HG02973 (cell line): ENCODE results near the gene CELF4.

Experiments
- ATAC-seq: cut with Tn5 transposase; IDR thresholded peaks from one replicate; pipeline ENCODE4 v1.9.1; 2021; ENCODE audit warnings: moderate library complexity; ENCODE audit not compliant: unreplicated experiment

CELF4 gene

DNA sequence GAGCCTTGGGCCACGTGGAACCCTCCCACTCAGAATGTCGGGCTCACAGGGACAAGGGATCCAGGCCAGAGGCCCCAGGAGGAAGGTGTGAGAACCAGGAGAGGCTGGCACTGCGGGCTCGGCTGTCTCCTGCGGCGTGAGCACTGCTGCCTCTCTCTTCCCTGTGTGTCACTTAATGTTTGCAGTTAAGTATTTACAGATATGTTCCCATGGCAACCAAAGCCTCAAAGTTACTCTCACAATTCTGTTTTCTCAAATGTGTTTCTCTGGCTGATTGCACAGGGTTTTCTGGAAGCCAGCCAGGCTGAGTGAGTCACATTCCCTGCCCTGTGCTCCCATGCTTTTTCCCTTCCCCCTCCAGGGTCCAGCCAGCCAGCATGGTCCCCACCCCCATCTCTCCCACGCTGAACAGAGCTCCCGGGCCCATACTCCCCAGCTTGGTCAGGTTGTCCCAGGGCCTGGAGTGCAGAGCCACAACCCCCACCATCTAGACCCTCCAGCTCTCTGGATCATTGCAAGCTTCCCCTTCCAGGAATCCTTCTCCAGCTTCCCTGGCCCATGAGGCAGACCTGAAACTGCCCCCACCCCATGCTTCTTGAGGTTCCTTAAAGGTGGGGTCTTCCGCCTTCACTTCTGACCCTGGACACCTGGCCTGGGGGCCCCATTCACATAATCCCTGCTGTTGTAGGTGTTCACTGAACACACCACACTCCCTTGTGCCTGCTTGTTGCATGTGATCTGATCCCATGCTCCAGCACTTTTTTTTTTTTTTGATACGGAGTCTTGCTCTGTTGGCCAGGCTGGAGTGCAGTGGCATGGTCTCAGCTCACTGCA is 265.9 kb downstream of the CELF4 start:
- no peak for ATAC-seq

DNA sequence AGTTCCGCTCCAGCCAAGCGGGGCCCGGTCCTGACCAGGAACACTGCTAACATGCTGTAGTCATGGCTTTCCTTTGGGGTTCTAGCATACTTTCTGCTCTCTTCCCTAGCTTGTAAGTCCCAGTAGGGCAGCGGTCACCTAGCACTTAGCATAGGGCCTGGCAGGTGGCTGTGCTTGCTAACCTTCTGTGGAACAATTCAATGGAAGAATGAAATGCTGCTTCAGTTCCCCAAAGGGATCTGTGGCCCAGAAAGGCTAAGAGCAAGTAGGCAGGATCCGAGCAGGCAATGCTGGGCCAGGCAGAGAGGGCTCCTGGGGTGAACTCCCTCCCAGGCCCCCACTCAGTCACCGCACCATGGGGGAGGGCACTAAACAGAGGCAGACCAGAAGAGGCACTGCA is 266.8 kb downstream of the CELF4 start:
- ATAC-seq = no peak

DNA sequence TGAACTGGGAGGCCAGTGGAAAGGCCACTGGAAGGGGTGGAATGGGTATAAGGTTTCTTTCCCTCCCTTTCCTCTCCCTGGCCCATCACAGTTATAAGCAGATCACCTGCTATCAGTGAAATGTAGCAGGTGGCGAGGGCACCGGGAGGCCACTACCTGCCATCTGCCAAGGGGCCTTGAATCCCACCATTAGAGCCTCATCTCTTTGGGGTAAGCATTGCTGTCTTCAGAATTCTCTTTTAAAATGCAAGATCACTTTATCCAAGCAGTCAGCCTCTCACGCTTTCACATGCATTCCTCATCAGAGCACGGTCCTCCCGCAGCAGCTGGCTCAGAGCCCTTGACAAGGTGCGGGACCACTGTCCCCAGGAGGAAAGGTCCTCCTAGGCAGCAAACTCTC is 268.5 kb downstream of the CELF4 start:
- ATAC-seq = no peak

DNA sequence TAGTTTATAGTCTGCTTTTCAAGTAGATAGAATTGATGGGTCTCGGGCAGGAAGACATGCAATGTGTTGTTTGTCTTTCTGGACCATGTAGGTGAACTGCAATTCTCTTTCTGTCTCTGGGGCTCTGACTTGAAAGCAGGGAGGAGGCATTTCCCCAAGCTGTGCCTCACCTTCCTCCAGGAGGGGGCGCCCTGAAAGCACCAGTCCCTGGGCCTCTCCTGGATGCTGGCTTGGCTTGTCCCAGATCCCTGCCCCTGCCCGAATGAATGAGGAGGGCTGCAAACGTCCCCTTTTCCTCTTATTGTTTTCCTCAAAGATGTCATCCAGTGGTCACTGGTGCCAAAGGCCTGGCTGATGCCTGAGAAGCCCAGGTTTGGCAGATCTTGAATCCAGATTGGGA is 270.6 kb downstream of the CELF4 start:
- ATAC-seq = no peak

DNA sequence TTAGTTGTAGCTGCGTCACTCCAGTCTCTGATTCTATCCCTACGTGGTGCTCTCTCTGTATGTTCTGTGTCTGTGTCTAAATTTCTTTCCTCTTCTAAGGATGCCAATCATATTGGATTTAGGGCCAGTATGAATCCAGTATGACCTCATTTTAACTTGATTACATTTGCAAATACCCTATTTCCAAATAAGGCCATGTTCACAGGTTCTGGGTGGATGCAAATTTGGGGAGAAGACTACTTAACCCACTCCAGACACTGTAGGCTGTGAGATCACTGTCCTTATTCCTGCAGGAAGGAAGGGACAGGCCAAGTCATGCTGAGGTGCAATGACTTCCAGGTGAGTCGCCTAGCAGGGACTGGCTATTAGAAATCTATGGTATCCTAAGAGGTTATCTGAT is 272.2 kb downstream of the CELF4 start:
- no peak for ATAC-seq

DNA sequence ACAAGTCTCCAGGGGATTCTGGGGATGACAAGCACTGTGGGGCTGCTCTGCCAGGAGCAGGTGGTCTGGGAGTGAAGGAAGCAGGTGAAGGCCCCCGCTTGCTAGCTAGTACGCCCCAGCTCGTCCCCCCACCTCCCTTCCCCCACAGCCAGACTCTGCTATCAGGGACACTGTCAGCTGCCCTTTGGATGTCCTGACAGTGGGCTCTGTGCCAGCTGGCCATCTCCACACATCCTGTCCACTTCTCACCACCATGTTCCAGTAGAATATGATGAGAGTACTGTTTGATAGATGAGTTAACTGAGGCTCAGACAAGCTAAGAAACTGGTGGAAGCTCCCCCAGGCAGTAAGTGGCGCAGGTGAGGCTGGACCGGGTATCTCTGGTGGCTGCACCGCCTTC is 276.2 kb downstream of the CELF4 start:
- ATAC-seq = no peak

DNA sequence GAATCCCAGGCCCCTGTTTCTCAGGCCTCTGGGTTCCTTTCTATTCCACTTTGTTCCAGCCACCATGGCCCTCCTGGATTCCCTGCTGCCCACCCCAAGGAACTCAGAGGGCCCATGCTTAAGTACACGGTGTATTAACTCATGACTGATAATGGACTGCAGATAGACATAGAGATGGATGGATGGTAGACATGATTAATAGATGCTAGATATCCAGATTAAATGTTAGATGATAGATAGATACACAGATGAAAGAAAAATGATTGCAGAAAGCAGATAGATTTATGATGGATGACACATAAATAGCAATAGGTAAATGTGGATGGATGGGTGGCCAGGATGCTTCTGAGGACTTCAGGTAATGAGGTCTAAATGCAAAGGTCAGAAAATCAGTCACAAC is 278.0 kb downstream of the CELF4 start:
- no peak for ATAC-seq

DNA sequence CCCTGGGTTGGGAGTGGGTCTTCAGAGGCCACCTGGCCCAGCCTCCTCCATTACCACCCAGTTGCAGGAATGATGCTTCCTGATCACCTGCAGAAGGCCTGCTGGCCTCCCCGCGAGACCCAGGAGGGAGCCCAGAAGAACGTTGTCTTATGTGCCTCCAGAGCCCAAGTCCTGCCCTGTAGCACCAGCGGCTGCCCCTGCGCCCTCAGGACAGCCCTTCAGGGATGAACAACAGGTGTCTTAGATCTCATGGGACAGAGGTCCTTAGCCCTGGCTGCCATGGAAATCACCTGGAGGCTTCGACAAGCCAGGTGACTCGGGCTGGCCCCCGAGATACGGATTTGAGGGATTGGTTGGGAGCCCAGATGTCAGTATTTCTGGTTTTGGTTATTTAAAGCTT is 278.8 kb downstream of the CELF4 start:
- no peak for ATAC-seq

DNA sequence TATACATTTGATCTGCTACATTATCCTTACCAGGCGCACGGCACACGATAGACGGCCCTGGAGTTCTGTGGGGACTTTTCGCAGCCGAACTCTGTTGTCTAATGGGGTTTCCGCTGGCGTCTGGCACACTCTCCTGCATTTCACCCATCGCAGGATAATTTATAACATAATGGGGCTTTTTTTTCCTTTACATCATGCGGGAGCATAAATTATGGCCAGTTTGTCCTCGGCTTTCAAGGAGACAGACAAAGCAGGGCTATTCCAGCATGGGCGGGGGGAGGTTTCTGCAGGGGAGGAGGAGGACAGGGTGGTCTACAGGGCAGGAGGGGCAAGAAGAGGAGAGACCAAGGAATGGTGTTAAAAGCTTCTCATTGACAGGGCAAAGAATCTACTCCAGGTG is 279.8 kb downstream of the CELF4 start:
- no peak for ATAC-seq

DNA sequence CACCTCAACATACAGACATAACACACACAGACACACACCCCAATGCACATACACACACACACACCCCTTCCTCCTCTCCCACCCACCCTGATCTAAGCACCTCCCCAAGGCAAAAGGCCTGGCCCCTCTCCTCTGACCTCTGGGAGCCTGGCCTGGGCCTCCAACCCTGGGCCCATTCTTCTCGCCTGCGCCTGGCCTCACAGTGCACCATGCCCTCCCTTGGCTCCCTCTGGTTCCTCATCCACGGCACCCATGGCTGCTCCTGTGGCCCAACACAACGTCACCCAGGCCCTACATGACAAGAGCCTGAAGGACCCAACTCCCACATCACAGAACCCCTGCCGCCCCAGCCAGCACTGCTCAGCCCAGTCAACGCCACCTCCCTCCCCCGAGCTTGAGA is 281.3 kb downstream of the CELF4 start:
- ATAC-seq = no peak

DNA sequence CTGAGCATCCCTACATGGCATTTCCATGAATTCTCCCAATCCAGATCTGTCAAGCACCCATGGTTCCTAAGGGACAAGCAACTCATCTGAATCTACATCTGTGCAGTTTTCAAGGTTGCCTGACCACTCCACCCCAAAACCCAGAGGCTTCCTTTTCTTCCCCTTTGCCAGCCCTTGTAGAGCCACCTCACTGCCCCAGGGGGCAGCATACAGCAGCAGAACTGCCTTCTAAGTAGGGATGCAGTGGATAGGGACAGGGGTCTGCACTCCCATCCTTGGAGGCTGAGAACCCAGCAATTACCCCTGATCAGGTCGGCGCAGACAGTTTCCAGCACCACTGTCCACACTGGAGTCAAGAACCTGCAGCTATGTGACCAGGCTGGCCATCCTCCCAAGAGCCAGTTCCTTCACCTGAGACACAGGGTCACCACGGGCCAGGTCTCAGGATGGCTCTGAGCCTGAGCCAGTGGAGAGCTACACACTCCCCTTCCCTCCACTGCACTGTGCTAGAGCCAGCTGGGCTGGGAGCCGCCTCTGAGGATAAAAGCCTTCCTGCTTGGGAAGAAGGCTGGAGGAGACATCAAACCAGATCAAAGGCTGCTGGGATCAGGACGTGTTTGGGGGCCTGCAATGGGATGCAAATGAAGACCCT is 283.1 kb downstream of the CELF4 start:
- ATAC-seq = no peak

DNA sequence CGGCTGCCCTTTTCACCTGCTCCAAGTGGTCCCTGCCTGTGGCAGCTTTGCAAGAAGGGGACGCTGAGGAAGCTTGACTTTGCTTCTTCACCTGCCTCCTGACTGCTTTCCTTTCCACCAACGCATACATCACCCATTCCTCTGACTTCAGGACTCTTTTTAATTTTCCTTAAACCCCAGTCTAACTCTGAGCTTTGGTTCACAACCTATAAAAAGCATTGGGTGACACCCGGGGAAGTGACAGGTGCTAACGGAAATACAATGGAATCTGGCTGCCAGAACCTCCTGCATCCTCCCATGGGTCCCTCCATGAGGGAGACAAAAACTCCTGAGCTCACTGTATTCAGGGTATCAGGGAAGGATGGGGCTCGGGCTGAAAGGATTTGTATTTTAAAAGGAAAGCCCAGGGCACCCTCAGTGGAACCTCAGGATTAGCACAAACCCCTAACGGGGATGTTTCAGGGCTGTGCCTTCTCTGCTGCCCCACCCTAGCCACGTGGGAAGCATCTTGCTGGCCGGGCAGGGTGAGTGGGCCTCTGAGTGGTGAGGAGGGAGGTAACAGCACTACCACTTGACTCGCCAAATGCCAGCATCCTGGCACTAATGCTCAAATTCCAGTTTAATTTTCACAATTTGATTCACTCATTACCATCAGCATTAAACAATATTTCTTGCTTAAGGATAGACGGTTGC is 284.8 kb downstream of the CELF4 start:
- no peak for ATAC-seq

DNA sequence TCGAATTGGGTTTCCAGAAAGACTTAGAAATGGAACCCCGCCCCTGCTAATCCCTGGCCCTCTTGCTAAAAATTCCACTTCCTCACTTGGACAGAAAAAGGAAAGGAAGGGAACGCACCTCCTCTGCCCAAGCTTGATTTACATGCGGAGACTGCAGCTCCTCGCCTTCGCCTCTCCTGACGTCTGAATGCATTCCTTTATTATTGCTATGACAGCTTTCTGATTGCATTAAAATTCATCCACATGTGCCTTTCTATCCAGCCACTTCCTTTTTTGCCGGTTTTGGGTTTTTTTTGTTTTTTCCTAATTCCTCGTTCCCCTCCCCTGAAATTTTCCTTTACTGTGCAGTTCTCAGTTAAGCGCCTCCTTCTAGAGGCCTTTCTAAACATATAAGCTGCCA is 287.8 kb downstream of the CELF4 start:
- ATAC-seq = no peak

DNA sequence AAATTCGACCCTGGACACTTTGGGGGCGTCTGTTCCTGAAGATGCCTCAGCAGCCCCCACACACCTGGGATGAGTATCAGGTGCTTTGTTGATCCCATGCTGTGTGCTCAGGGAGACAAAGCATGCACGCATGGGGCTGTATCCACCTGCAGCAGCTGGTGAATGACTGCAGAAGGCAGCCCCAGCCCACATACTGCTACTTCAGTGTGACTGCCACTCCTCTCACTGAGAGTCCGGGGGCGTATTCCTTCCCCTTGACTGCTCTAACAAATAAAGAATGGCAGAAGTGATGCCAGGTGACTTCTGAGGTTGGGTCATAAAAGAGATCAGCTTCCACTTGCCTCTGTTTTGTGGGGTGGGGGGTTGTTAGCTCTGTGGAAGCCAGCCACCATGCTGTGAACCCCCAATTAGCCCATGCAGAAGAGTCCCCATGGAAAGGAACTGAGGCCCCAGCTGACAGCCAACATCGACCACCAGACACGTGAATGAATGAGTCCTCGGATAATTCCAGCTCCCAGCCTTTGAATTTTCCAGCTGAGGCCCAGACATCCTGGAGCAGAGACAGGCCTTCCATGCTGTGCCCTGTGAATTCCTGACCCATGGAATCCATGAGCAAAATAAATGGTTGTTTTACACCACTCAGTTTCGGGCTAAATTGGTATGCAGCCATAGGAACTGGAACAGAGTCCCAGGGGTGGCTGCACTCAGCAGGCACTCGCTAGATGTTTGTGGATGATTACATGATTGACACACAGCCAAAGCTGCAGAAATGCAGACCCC is 289.3 kb downstream of the CELF4 start:
- no peak for ATAC-seq

DNA sequence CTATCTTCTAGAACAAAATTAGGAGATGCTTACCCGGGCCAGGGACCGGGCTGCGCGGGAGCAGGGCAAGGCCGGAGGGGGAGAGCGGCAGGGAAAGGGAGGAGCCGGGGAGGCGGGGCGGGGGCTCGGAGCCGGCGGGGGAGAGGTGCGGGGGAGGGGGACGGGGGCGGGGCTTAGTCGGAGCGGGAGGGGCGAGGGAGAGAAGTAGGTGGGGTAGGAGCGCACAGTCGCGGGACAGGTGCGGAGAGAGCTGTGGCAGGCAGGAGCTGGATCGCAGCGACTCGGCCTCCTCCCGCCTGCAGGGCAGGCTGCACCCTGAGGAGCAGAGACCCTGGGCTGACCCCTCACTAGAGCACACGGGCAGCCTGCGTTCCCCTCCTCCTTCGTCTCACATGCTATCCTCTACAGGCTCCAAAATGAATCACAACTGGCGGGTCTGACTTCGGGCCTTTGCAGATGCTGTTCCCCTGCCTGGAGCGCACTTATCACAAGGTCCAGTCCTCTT is 290.3 kb downstream of the CELF4 start:
- ATAC-seq = no peak

DNA sequence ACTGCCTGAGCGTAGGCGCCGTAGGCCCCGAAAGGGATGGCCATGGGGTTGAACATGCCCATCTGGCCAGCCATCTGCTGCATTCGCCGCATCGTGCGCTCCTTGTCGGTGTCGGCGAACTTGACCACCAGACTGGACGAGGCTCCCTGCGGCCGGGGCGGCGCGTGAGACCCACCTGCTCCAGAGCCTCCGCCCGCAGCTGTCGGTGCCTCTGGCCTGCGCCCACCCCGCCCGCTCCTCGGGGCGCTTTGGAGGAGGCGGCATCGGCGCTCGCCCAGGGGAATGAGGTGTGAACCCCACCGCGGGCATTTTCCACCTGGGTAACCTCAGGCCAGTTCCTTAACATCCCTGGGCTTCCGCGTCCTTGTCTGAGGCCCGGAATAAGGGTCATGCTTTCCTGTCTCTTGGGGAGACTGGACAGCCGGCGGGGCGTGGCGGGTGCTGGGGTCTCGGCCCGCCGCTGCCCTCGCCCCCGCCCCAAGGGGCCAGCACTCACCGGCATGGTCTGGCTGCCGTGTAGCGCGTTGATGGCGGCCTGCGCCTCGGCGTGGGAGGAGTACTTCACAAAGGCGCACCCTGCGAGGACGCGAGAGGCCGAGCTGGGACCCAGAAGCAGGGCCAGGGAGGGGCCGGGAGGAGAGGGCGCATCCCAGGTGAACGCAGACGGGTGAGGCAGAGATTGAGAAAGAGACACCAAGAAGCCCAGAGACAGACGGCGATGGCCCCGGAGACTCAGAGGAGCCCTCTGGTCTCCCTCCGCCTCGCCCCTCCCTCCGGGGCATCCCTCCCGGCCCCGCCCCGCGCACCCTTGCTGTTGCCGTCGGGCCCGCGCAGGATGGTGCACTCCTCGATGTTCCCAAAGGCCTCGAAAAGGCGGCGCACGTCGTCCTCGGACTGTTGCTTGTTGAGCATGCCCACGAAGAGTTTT is 291.0 kb downstream of the CELF4 start:
- no peak for ATAC-seq

DNA sequence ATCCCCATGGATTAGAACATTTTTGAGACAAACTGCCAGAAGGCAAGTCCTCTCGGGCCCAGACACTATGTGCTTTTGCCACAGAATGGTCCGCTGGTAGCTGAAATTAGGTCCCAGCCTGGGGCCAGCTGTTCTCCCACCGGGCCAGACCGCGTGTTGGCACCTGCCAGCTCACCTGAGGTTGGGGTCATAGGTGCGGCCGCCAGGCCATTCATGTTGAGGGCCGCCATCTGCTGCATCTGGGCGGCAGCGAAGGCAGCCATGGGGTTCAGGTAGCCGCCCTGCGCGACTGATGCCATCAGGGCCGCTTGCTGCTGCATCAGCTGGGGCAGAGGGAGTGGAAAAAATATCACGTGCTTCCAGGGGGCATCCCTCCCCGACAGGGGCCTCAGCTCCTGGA is 292.8 kb downstream of the CELF4 start:
- ATAC-seq = no peak

DNA sequence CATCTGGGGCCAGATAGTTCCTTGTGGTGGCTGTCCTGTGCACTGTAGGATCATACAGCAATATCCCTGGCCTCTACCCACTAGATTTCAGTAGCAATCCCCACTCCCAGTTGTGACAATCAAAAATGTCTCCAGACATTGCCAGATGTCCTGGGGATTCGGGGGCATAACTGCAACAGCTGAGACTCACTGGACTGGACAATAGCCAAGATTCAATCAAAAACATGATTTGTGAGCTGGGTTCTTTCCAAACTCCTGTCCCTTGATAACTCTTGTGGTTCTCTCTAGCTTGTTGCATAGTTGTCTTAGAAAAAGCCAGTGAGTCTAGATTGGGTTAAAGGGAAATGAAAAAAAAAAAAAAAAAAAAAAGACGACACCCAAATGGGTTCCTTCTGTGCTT is 293.4 kb downstream of the CELF4 start:
- ATAC-seq = no peak

DNA sequence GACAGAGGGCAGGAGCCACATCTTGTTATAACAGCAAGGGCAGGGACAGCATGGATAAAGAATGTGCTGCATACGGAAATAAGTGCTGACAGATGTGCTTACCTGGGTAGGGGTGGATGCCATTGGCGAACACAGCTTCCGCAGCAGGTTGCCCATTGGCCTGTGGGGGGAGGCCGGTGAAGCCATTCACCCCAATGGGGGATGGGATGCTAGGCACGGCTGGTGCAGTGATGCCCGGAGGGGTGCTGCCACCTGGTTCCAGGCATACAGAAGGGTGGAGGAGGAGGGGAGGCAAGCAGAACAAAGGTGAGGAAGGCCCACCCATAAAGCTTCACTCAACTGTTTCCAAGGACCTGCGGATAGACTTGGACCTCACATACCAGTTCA is 294.9 kb downstream of the CELF4 start:
- no peak for ATAC-seq

DNA sequence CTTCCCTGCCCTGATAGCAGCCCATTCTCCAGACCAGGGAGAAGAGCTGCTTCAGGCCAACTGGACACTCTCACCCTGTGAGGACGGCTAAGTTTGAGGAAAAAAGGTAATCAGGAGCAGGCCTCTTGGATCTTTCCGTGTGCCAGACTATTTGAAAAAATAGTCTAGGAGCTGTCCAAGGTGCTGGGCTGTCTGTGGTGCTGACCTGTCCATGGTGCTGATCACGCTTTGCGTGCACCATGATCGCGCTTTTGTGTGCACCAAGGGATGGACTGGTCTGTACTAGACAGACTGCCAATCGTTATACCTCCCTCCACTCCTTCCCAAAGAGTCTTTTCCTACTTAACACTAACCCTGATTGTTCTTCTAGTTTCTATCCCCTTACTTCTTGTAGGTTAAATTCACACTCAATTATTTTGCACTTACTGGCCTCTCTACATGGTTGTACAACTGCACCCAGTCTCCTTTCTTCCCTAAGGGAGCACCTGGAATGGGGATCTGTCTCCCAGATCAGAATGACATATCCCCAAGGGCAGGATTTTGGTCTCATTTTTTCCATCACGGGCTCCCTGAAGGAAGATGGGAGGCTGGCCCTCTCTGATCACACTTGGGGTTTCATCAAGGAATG is 295.4 kb downstream of the CELF4 start:
- no peak for ATAC-seq
